CD4-positive, alpha-beta T cell treated with Interleukin-6 for 4 hours (primary cell): ENCODE measurements around the gene KIAA1328.
"Not testable (repeated sequence)": the region's sequence is repeated elsewhere in the genome, so short reads cannot be mapped to it uniquely, and the experiment has no call there.

Experiments
- DNase-seq: peaks from one replicate; pipeline ENCODE4 v3.0.0-alpha.2; 2020; ENCODE audit warnings: mixed read lengths

The KIAA1328 gene

GRCh38 chr18:36888778-36889177 lies 59.9 kb downstream of the KIAA1328 start:
- no peak for DNase-seq

GRCh38 chr18:36889321-36889720 lies 60.4 kb downstream of the KIAA1328 start:
- DNase-seq: no peak

- no peak for DNase-seq
Observed at GRCh38 chr18:36889742-36890141, 60.8 kb downstream of the KIAA1328 start.

GRCh38 chr18:36890598-36890997 lies 61.7 kb downstream of the KIAA1328 start:
- DNase-seq: no peak

GRCh38 chr18:36893227-36893626 lies 64.3 kb downstream of the KIAA1328 start:
- DNase-seq: no peak

GRCh38 chr18:36895606-36896005 lies 66.7 kb downstream of the KIAA1328 start:
- no peak for DNase-seq

- DNase-seq: no peak
Observed at GRCh38 chr18:36897253-36897652, 68.3 kb downstream of the KIAA1328 start.

- DNase-seq: no peak
Observed at GRCh38 chr18:36899289-36899688, 70.4 kb downstream of the KIAA1328 start.

GRCh38 chr18:36900466-36900865 lies 71.5 kb downstream of the KIAA1328 start:
- DNase-seq: no peak

- no peak for DNase-seq
Observed at GRCh38 chr18:36901277-36901701, 72.4 kb downstream of the KIAA1328 start.

- no peak for DNase-seq
Observed at GRCh38 chr18:36903215-36903928, 74.4 kb downstream of the KIAA1328 start.

GRCh38 chr18:36905571-36905970 lies 76.6 kb downstream of the KIAA1328 start:
- DNase-seq: no peak

- DNase-seq: not testable (repeated sequence)
Observed at GRCh38 chr18:36909282-36909681, 80.4 kb downstream of the KIAA1328 start.

- no peak for DNase-seq
Observed at GRCh38 chr18:36912887-36913286, 84.0 kb downstream of the KIAA1328 start.

- DNase-seq: no peak
Observed at GRCh38 chr18:36917907-36918306, 89.0 kb downstream of the KIAA1328 start.

- no peak for DNase-seq
Observed at GRCh38 chr18:36929601-36930000, 100.7 kb downstream of the KIAA1328 start.

GRCh38 chr18:36931106-36931505 lies 102.2 kb downstream of the KIAA1328 start:
- DNase-seq: no peak

- DNase-seq: no peak
Observed at GRCh38 chr18:36933552-36933951, 104.6 kb downstream of the KIAA1328 start.

- no peak for DNase-seq
Observed at GRCh38 chr18:36934884-36935283, 106.0 kb downstream of the KIAA1328 start.

- DNase-seq: no peak
Observed at GRCh38 chr18:36942264-36942663, 113.3 kb downstream of the KIAA1328 start.

GRCh38 chr18:36947820-36948348 lies 119.0 kb downstream of the KIAA1328 start:
- no peak for DNase-seq

GRCh38 chr18:36950282-36950681 lies 121.4 kb downstream of the KIAA1328 start:
- DNase-seq: no peak

- DNase-seq: no peak
Observed at GRCh38 chr18:36950960-36951359, 122.0 kb downstream of the KIAA1328 start.

GRCh38 chr18:36953047-36953446 lies 124.1 kb downstream of the KIAA1328 start:
- no peak for DNase-seq

GRCh38 chr18:36960038-36960437 lies 131.1 kb downstream of the KIAA1328 start:
- DNase-seq: no peak
